Measurements from ENCODE around the gene LRRC61.

LRRC61 gene

GRCh38 chr7:150377635-150378034 is 54.5 kb downstream of the LRRC61 start:
- H3K9me3 ChIP-seq (ENCODE audit: control insufficient read depth, low read length): no peaks in the 10 kb centered on the region
- H3K4me2 ChIP-seq (ENCODE audit: low read length): peak overlapping the region; percentile 97
- peaks cover 3% of the 10 kb centered on the region for H3K79me2 ChIP-seq
- H3K9ac ChIP-seq: no peak overlapping the region
- H3K4me1 ChIP-seq: peaks cover 4% of the 10 kb centered on the region
- H3K27ac ChIP-seq: peak overlapping the region; percentile 93
- no peak overlapping the region for H2AFZ ChIP-seq
- H3K4me3 ChIP-seq (ENCODE audit: low read depth, low read length): peak overlapping the region; percentile 90
- no peak for TF ChIP-seq CTCF (IDR thresholded peaks at IDR 0.05)
- no peaks in the 10 kb centered on the region for H3K27me3 ChIP-seq (ENCODE audit: control insufficient read depth, insufficient read depth, low read length)
- no peaks in the 10 kb centered on the region for H3K36me3 ChIP-seq (ENCODE audit: control insufficient read depth, insufficient read depth, low read length)

- TF ChIP-seq CTCF (IDR thresholded peaks at IDR 0.05): peak; percentile 31
- Histone ChIP-seq H3K4me2 (ENCODE audit: low read length) (peak overlapping the region; percentile 97), H2AFZ (peak overlapping the region; percentile 80), H3K9ac (peak overlapping the region; percentile 91), H3K36me3 (ENCODE audit: control insufficient read depth, insufficient read depth, low read length) (no peaks in the 10 kb centered on the region), H3K4me3 (ENCODE audit: low read depth, low read length) (peak overlapping the region; percentile 90), H3K9me3 (ENCODE audit: control insufficient read depth, low read length) (no peaks in the 10 kb centered on the region), H3K4me1 (peaks cover under 1% of the 10 kb centered on the region), H3K27ac (peak overlapping the region; percentile 93), H3K27me3 (ENCODE audit: control insufficient read depth, insufficient read depth, low read length) (no peaks in the 10 kb centered on the region), H3K79me2 (no peaks in the 10 kb centered on the region)
Observed at GRCh38 chr7:150378115-150378852, 55.1 kb downstream of the LRRC61 start.

- Histone ChIP-seq H2AFZ (peak within 1 kb of the TSS; percentile 80), H3K9me3 (ENCODE audit: control insufficient read depth, low read length) (no peaks in the 10 kb centered on the region), H3K4me1 (no peaks in the 10 kb centered on the region), H3K27me3 (ENCODE audit: control insufficient read depth, insufficient read depth, low read length) (no peaks in the 10 kb centered on the region), H3K9ac (peak within 1 kb of the TSS; percentile 91), H3K4me3 (ENCODE audit: low read depth, low read length) (peak within 1 kb of the TSS; percentile 90), H3K79me2 (no peaks in the 10 kb centered on the region), H3K27ac (peak within 1 kb of the TSS; percentile 93), H3K36me3 (ENCODE audit: control insufficient read depth, insufficient read depth, low read length) (no peaks in the 10 kb centered on the region), H3K4me2 (ENCODE audit: low read length) (peak within 1 kb of the TSS; percentile 99)
- peak; percentile 5 for TF ChIP-seq CTCF (IDR thresholded peaks at IDR 0.05)
Observed at GRCh38 chr7:150378853-150379440, 55.8 kb downstream of the LRRC61 start, which contains the start of gene ZNF775. TSS of gene ZNF775 (plus strand) at chr7:150379330. CDS start at chr7:150388471, 9,141 bp downstream.

- H3K36me3 ChIP-seq (ENCODE audit: control insufficient read depth, insufficient read depth, low read length): no peaks in the 10 kb centered on the region
- no peaks in the 10 kb centered on the region for H3K27me3 ChIP-seq (ENCODE audit: control insufficient read depth, insufficient read depth, low read length)
- H3K4me3 ChIP-seq (ENCODE audit: low read depth, low read length): peak overlapping the region; percentile 90
- no peak for TF ChIP-seq CTCF (IDR thresholded peaks at IDR 0.05)
- peak overlapping the region; percentile 80 for H2AFZ ChIP-seq
- peak overlapping the region; percentile 99 for H3K4me2 ChIP-seq (ENCODE audit: low read length)
- no peak overlapping the region for H3K9ac ChIP-seq
- peak overlapping the region; percentile 47 for H3K27ac ChIP-seq
- no peaks in the 10 kb centered on the region for H3K4me1 ChIP-seq
- H3K9me3 ChIP-seq (ENCODE audit: control insufficient read depth, low read length): no peaks in the 10 kb centered on the region
- H3K79me2 ChIP-seq: no peaks in the 10 kb centered on the region
Observed at GRCh38 chr7:150379441-150380379, 56.6 kb downstream of the LRRC61 start.
